Astrocyte (in vitro differentiated cells and primary cell): ENCODE results near the gene TSTD2.

Experiments
- EZH2 ChIP-seq: IDR thresholded peaks from 2 replicates; pipeline ENCODE4 v1.6.1; 2012; ENCODE audit warnings: mild to moderate bottlenecking, low read length, inconsistent platforms; ENCODE audit not compliant: insufficient read depth
- TF ChIP-seq, protein P1 (sequence below): IDR thresholded peaks from 2 replicates; pipeline ENCODE4 v1.5.1; 2011; ENCODE audit warnings: low read depth, mild to moderate bottlenecking, inconsistent platforms, low read length, moderate library complexity; ENCODE audit not compliant: insufficient read depth

DNA sequence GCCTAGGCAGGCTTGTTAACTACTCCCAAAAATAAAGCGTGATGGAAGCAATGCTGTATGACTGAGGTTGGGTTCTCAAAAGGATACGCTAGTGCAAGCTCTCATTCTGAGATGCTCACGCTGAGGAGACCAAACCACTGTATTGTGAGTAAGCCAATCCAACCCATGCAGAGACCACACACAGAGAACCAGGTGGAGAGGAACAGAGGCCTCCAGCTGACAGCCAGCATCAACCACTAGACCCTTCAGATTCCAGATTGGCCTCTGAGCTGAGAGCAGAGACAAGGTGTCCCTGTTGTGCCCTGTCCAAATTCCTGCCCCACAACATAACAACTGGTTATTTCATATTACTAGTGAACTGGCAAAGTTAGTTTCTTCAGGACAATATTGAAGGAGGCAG lies 4.5 kb downstream of the TSTD2 start:
- TF ChIP-seq, protein P1, sequence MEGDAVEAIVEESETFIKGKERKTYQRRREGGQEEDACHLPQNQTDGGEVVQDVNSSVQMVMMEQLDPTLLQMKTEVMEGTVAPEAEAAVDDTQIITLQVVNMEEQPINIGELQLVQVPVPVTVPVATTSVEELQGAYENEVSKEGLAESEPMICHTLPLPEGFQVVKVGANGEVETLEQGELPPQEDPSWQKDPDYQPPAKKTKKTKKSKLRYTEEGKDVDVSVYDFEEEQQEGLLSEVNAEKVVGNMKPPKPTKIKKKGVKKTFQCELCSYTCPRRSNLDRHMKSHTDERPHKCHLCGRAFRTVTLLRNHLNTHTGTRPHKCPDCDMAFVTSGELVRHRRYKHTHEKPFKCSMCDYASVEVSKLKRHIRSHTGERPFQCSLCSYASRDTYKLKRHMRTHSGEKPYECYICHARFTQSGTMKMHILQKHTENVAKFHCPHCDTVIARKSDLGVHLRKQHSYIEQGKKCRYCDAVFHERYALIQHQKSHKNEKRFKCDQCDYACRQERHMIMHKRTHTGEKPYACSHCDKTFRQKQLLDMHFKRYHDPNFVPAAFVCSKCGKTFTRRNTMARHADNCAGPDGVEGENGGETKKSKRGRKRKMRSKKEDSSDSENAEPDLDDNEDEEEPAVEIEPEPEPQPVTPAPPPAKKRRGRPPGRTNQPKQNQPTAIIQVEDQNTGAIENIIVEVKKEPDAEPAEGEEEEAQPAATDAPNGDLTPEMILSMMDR: no peak
- TF ChIP-seq EZH2: no peak
